GM12865 (cell line): ENCODE measurements around the gene TPP1.

Experiments
- DNase-seq: peaks from one replicate; pipeline ENCODE4 v3.0.0; 2010; ENCODE audit warnings: low read depth
- H3K4me3 ChIP-seq: 2 replicates; pipeline ENCODE4 v1.5.1; 2011; ENCODE audit warnings: mild to moderate bottlenecking, low read depth, low read length, control low read depth
- CTCF ChIP-seq: IDR thresholded peaks from 2 replicates; pipeline ENCODE4 v1.5.1; 2011; ENCODE audit warnings: low read length, control low read depth, low read depth, inconsistent platforms; ENCODE audit not compliant: insufficient read depth; ENCODE audit errors: missing control alignments

Gene TPP1

GRCh38 chr11:6568191-6568918 is 50.9 kb downstream of the TPP1 start:
- no peak overlapping the region for H3K4me3 ChIP-seq
- DNase-seq: no peak
- TF ChIP-seq CTCF: no peak

GRCh38 chr11:6567371-6567745 is 51.9 kb downstream of the TPP1 start:
- no peak for DNase-seq
- no peak overlapping the region for H3K4me3 ChIP-seq
- TF ChIP-seq CTCF: no peak

- no peak for TF ChIP-seq CTCF
- no peak for DNase-seq
- no peak overlapping the region for H3K4me3 ChIP-seq
Measured at GRCh38 chr11:6566704-6567370, 52.4 kb downstream of the TPP1 start.

- no peak for DNase-seq
- no peak overlapping the region for H3K4me3 ChIP-seq
- TF ChIP-seq CTCF: no peak
Measured at GRCh38 chr11:6565988-6566703, 53.1 kb downstream of the TPP1 start.

GRCh38 chr11:6565325-6565724 is 53.9 kb downstream of the TPP1 start:
- TF ChIP-seq CTCF: no peak
- DNase-seq: no peak
- no peak overlapping the region for H3K4me3 ChIP-seq

- H3K4me3 ChIP-seq: no peak overlapping the region
- no peak for DNase-seq
- TF ChIP-seq CTCF: no peak
Measured at GRCh38 chr11:6563667-6564066, 55.6 kb downstream of the TPP1 start.
